ENCODE data around the gene BMF.
"Not testable (repeated sequence)": the region's sequence is repeated elsewhere in the genome, so short reads cannot be mapped to it uniquely, and the experiment has no call there.

BMF gene

GRCh38 chr15:40108855-40109735 is at the start of gene BMF:
BMF (minus strand) TSS chr15:40108879; CDS start chr15:40106086, 2,793 bp downstream.
- peak; percentile 97 for DNase-seq (ENCODE audit: low read depth)

- DNase-seq (ENCODE audit: low read depth): no peak
Observed at GRCh38 chr15:40157778-40158447, 49.2 kb upstream of the BMF start.

- no peak for DNase-seq (ENCODE audit: low read depth)
Observed at GRCh38 chr15:40155270-40155910, 46.7 kb upstream of the BMF start.

- not testable (repeated sequence) for DNase-seq (ENCODE audit: low read depth)
Observed at GRCh38 chr15:40154821-40155220, 46.1 kb upstream of the BMF start.

GRCh38 chr15:40151991-40152390 is 43.3 kb upstream of the BMF start:
- no peak for DNase-seq (ENCODE audit: low read depth)

GRCh38 chr15:40151499-40151898 is 42.8 kb upstream of the BMF start:
- no peak for DNase-seq (ENCODE audit: low read depth)

- no peak for DNase-seq (ENCODE audit: low read depth)
Observed at GRCh38 chr15:40150163-40150925, 41.7 kb upstream of the BMF start.

GRCh38 chr15:40149339-40149738 is 40.7 kb upstream of the BMF start:
- no peak for DNase-seq (ENCODE audit: low read depth)

GRCh38 chr15:40146037-40146436 is 37.4 kb upstream of the BMF start:
- no peak for DNase-seq (ENCODE audit: low read depth)

- DNase-seq (ENCODE audit: low read depth): no peak
Observed at GRCh38 chr15:40142428-40142827, 33.7 kb upstream of the BMF start.

- not testable (repeated sequence) for DNase-seq (ENCODE audit: low read depth)
Observed at GRCh38 chr15:40138201-40138570, 29.5 kb upstream of the BMF start.

GRCh38 chr15:40137303-40138200 is 28.9 kb upstream of the BMF start:
- DNase-seq (ENCODE audit: low read depth): no peak

GRCh38 chr15:40136470-40137302 is 28.0 kb upstream of the BMF start:
- no peak for DNase-seq (ENCODE audit: low read depth)

- not testable (repeated sequence) for DNase-seq (ENCODE audit: low read depth)
Observed at GRCh38 chr15:40135846-40136450, 27.3 kb upstream of the BMF start.

- DNase-seq (ENCODE audit: low read depth): no peak
Observed at GRCh38 chr15:40134885-40135284, 26.2 kb upstream of the BMF start.

GRCh38 chr15:40133544-40133943 is 24.9 kb upstream of the BMF start:
- no peak for DNase-seq (ENCODE audit: low read depth)

- no peak for DNase-seq (ENCODE audit: low read depth)
Observed at GRCh38 chr15:40130799-40131502, 22.3 kb upstream of the BMF start.

GRCh38 chr15:40130118-40130517 is 21.4 kb upstream of the BMF start:
- no peak for DNase-seq (ENCODE audit: low read depth)
